Liver (tissue), 9 donors: ENCODE results near the gene AP3M1. TPM values are rescaled to one million over a fixed set of nuclear protein-coding genes. Genes with fewer than 3 reads are reported as not detected.

Experiments used
- DNase-seq: peaks from one replicate; pipeline ENCODE4 v3.0.0-alpha.2; 2017; ENCODE audit warnings: low spot score
- H3K27ac ChIP-seq, 2 donors: one replicate each; pipeline ENCODE4 v1.7.0; 2013; ENCODE audit warnings: inconsistent platforms in 2 of 2, low read length in 2 of 2, control low read depth in 1 of 2, low read depth in 1 of 2, mild to moderate bottlenecking in 1 of 2
- H3K27me3 ChIP-seq, 4 donors: one replicate each; pipeline versions ENCODE4 v1.6.1 to v1.7.0; 2013; ENCODE audit warnings: low read length in 3 of 4, inconsistent platforms in 1 of 4, mild to moderate bottlenecking in 1 of 4, moderate library complexity in 1 of 4; ENCODE audit not compliant: control insufficient read depth in 4 of 4, insufficient read depth in 4 of 4
- H3K36me3 ChIP-seq, 4 donors: one replicate each; pipeline versions ENCODE4 v1.6.1 to v1.7.0; 2013; ENCODE audit warnings: low read length in 3 of 4, mild to moderate bottlenecking in 3 of 4, low read depth in 1 of 4, moderate library complexity in 1 of 4; ENCODE audit not compliant: control insufficient read depth in 4 of 4, insufficient read depth in 3 of 4
- H3K4me1 ChIP-seq, 4 donors: one replicate each; pipeline versions ENCODE4 v1.6.1 to v1.7.0; 2013; ENCODE audit warnings: low read length in 3 of 4, mild to moderate bottlenecking in 3 of 4, moderate library complexity in 1 of 4; ENCODE audit not compliant: control insufficient read depth in 4 of 4, insufficient read depth in 4 of 4
- H3K4me3 ChIP-seq, 3 donors: one replicate each; pipeline versions ENCODE4 v1.6.1 to v1.7.0; 2013; ENCODE audit warnings: low read length in 3 of 3, control low read depth in 1 of 3, low read depth in 1 of 3, mild to moderate bottlenecking in 1 of 3
- H3K9ac ChIP-seq, 2 donors: one replicate each; pipeline ENCODE4 v1.7.0; 2013; ENCODE audit warnings: low read length in 2 of 2, mild to moderate bottlenecking in 2 of 2, moderate library complexity in 2 of 2, control low read depth in 1 of 2, low read depth in 1 of 2
- H3K9me3 ChIP-seq, 4 donors: one replicate each; pipeline versions ENCODE4 v1.6.1 to v1.7.0; 2013; ENCODE audit warnings: low read length in 3 of 4; ENCODE audit not compliant: control insufficient read depth in 4 of 4
- ATF3 ChIP-seq: IDR thresholded peaks from 2 replicates; pipeline ENCODE4 v1.6.1; 2016; ENCODE audit warnings: antibody characterized with exemption
- CTCF ChIP-seq: fragments of 150-350 bp; IDR thresholded peaks from 2 replicates; pipeline ENCODE4 v1.5.1; 2017; ENCODE audit warnings: improper control_type of control experiment, low read depth, low read length; ENCODE audit not compliant: missing input control
- EGR1 ChIP-seq, 2 donors: IDR thresholded peaks; 2 replicates each; pipeline ENCODE4 v1.6.1; 2016 to 2018; ENCODE audit warnings: antibody characterized with exemption in 2 of 2, low read depth in 2 of 2
- FOXA1 ChIP-seq: IDR thresholded peaks from 2 replicates; pipeline ENCODE4 v1.6.1; 2016; ENCODE audit warnings: antibody characterized with exemption
- FOXA2 ChIP-seq: IDR thresholded peaks from 2 replicates; pipeline ENCODE4 v1.6.1; 2016; ENCODE audit warnings: antibody characterized with exemption
- GABPA ChIP-seq, 2 donors: IDR thresholded peaks in 1 of 2; conservative IDR thresholded peaks in 1 of 2; 2 replicates each; pipeline ENCODE4 v1.6.1; 2016; ENCODE audit warnings: antibody characterized with exemption in 2 of 2, mild to moderate bottlenecking in 1 of 2, moderate library complexity in 1 of 2
- HNF4A ChIP-seq, 2 donors: conservative IDR thresholded peaks; 2 replicates each; pipeline ENCODE4 v1.6.1; 2016; ENCODE audit warnings: antibody characterized with exemption in 2 of 2, mild to moderate bottlenecking in 2 of 2
- HNF4G ChIP-seq: IDR thresholded peaks from 2 replicates; pipeline ENCODE4 v1.6.1; 2016; ENCODE audit warnings: antibody characterized with exemption
- JUND ChIP-seq, 2 donors: IDR thresholded peaks; 2 replicates each; pipeline ENCODE4 v1.6.1; 2016; ENCODE audit warnings: antibody characterized with exemption in 2 of 2
- MAX ChIP-seq: IDR thresholded peaks from 2 replicates; pipeline ENCODE4 v1.6.1; 2016; ENCODE audit warnings: antibody characterized with exemption
- NR2F2 ChIP-seq: IDR thresholded peaks from 2 replicates; pipeline ENCODE4 v1.6.1; 2016; ENCODE audit warnings: antibody characterized with exemption
- RAD21 ChIP-seq, 2 donors: IDR thresholded peaks; 2 replicates each; pipeline ENCODE4 v1.6.1; 2016; ENCODE audit warnings: antibody characterized with exemption in 2 of 2, mild to moderate bottlenecking in 2 of 2
- REST ChIP-seq: IDR thresholded peaks from 2 replicates; pipeline ENCODE4 v1.6.1; 2016; ENCODE audit warnings: antibody characterized with exemption, mild to moderate bottlenecking
- RXRA ChIP-seq, 2 donors: IDR thresholded peaks; 2 replicates each; pipeline ENCODE4 v1.6.1; 2017 to 2018; ENCODE audit warnings: antibody characterized with exemption in 2 of 2, mild to moderate bottlenecking in 1 of 2
- SP1 ChIP-seq: IDR thresholded peaks from 2 replicates; pipeline ENCODE4 v1.6.1; 2018; ENCODE audit warnings: antibody characterized with exemption, mild to moderate bottlenecking
- TAF1 ChIP-seq: conservative IDR thresholded peaks from 2 replicates; pipeline ENCODE4 v1.6.1; 2016; ENCODE audit warnings: antibody characterized with exemption, mild to moderate bottlenecking
- YY1 ChIP-seq: IDR thresholded peaks from 2 replicates; pipeline ENCODE4 v1.6.1; 2016; ENCODE audit warnings: antibody characterized with exemption, mild to moderate bottlenecking
- ZBTB33 ChIP-seq: IDR thresholded peaks from 2 replicates; pipeline ENCODE4 v1.6.1; 2016; ENCODE audit warnings: antibody characterized with exemption
- WGBS: extraction: QIAGEN DNeasy Blood & Tissue Kit; methylation state at CpG from one replicate; pipeline ENCODE4 v1.1.7; 2013; 5-methylcytosine and 5-hydroxymethylcytosine counted together
- polyA plus RNA-seq, 2 donors: library from polyadenylated mRNA; stranded (reverse) in 1 of 2; unstranded in 1 of 2; fragments of 200-250 nt in 1 of 2; fragments of >200 nt in 1 of 2; fragmentation: Nextera tagmentation in 1 of 2; extraction: Ambion mirVana in 1 of 2; gene quantifications; one replicate each; pipeline versions ENCODE4 v1.2.1 to v1.2.3, GENCODE V29; 2013 to 2015
- total RNA-seq, 2 donors: library from RNA; depleted of rRNA; stranded (reverse); fragments of >200 nt; gene quantifications; one replicate each; pipeline ENCODE4 v1.2.3, GENCODE V29; 2014
- donor health status: healthy.
- donor health status: healthy.
- donor health status: healthy.
- donor health status: healthy.
- donor health status: healthy.

Gene AP3M1
- total and polyA plus RNA-seq, 4 donors: 7.5 to 24.8 (median 16.6) TPM

GRCh38 chr10:74093530-74094164, 57.0 kb downstream of the AP3M1 start:
- Histone ChIP-seq H3K27ac (no peak overlapping the region), H3K4me1 (peaks cover 0 to 13% (median 3%) of the 10 kb centered on the region in 4 donors), H3K9ac (no peak overlapping the region), H3K36me3 (peaks cover 0 to 22% (median 10%) of the 10 kb centered on the region in 4 donors), H3K9me3 (no peaks in the 10 kb centered on the region), H3K27me3 (no peaks in the 10 kb centered on the region), H3K4me3 (no peak overlapping the region)
- TF ChIP-seq HNF4G: no peak
- no peak for TF ChIP-seq YY1
- no peak for TF ChIP-seq TAF1
- no peak for TF ChIP-seq NR2F2
- no peak for TF ChIP-seq RAD21 (IDR thresholded peaks at IDR 0.05)
- no peak for TF ChIP-seq GABPA (IDR thresholded peaks at IDR 0.05 in 1 of 2, conservative IDR thresholded peaks at IDR 0.05 in 1 of 2)
- WGBS: 95% methylated on average over 4 of the region's 4 CpGs
- no peak for DNase-seq

GRCh38 chr10:74092372-74092771, 58.3 kb downstream of the AP3M1 start:
- H3K9me3 ChIP-seq: no peaks in the 10 kb centered on the region
- H3K27ac ChIP-seq: no peak overlapping the region
- TF ChIP-seq FOXA2 (no peak), RXRA (IDR thresholded peaks at IDR 0.05) (no peak), YY1 (no peak), MAX (no peak), ATF3 (no peak), HNF4G (no peak), ZBTB33 (no peak), EGR1 (IDR thresholded peaks at IDR 0.05; ENCODE audit: low read depth in 2 of 2) (no peak), SP1 (no peak), RAD21 (IDR thresholded peaks at IDR 0.05) (no peak), FOXA1 (no peak), CTCF (no peak), REST (no peak), JUND (IDR thresholded peaks at IDR 0.05) (no peak), TAF1 (no peak), GABPA (IDR thresholded peaks at IDR 0.05 in 1 of 2, conservative IDR thresholded peaks at IDR 0.05 in 1 of 2) (no peak), NR2F2 (no peak), HNF4A (conservative IDR thresholded peaks at IDR 0.05) (no peak)
- H3K27me3 ChIP-seq: no peaks in the 10 kb centered on the region
- no peak for DNase-seq
- no peak overlapping the region for H3K4me3 ChIP-seq
- 93% methylated on average over 3 of the region's 3 CpGs for WGBS
- H3K9ac ChIP-seq: no peak overlapping the region
- peaks cover 0 to 3% (median 1%) of the 10 kb centered on the region in 4 donors for H3K4me1 ChIP-seq
- H3K36me3 ChIP-seq: peaks cover 0 to 22% (median 10%) of the 10 kb centered on the region in 4 donors
